ENCODE results near the gene CISH. TPM values are rescaled to one million over a fixed set of nuclear protein-coding genes. Genes with fewer than 3 reads are reported as not detected.

The CISH gene
- total RNA-seq, result 100 to 1,000 TPM; 192 to 193 TPM

- Mint-ChIP-seq H3K9me3 (no peaks in the 10 kb centered on the region), H3K36me3 (peaks cover 84% of the 10 kb centered on the region), H3K27ac (peak within 1 kb of the TSS; percentile 100), H3K27me3 (peaks cover 9% of the 10 kb centered on the region), H3K4me3 (peak within 1 kb of the TSS; percentile 92), H3K4me1 (peaks cover 57% of the 10 kb centered on the region)
- peak; percentile 99 for DNase-seq
These were observed at the start of gene CISH for GRCh38 chr3:50611464-50612233. Gene CISH, minus strand, starts transcription at chr3:50611774. Its CDS starts 124 bp downstream, at chr3:50611650.

GRCh38 chr3:50660386-50660785 lies 48.8 kb upstream of the CISH start:
- DNase-seq, result no peak
- Mint-ChIP-seq H3K9me3 (no peaks in the 10 kb centered on the region), H3K4me1 (peaks cover 12% of the 10 kb centered on the region), H3K27me3 (no peaks in the 10 kb centered on the region), H3K4me3 (no peak overlapping the region), H3K27ac (no peak overlapping the region), H3K36me3 (peaks cover 1% of the 10 kb centered on the region)

- no peak overlapping the region for H3K27ac Mint-ChIP-seq
- H3K36me3 Mint-ChIP-seq, result peaks cover 1% of the 10 kb centered on the region
- no peaks in the 10 kb centered on the region for H3K27me3 Mint-ChIP-seq
- H3K9me3 Mint-ChIP-seq, result no peaks in the 10 kb centered on the region
- peaks cover 22% of the 10 kb centered on the region for H3K4me1 Mint-ChIP-seq
- H3K4me3 Mint-ChIP-seq, result no peak overlapping the region
- no peak for DNase-seq
These were observed 47.3 kb upstream of the CISH start for GRCh38 chr3:50658831-50659230.

- Mint-ChIP-seq H3K4me1 (peaks cover 25% of the 10 kb centered on the region), H3K9me3 (no peaks in the 10 kb centered on the region), H3K4me3 (no peak overlapping the region), H3K27ac (no peak overlapping the region), H3K27me3 (no peaks in the 10 kb centered on the region), H3K36me3 (peaks cover 1% of the 10 kb centered on the region)
- DNase-seq, result no peak
These were observed 46.8 kb upstream of the CISH start for GRCh38 chr3:50658416-50658815.

GRCh38 chr3:50657816-50658215 lies 46.2 kb upstream of the CISH start:
- H3K4me1 Mint-ChIP-seq, result peaks cover 25% of the 10 kb centered on the region
- DNase-seq, result no peak
- H3K4me3 Mint-ChIP-seq, result no peak overlapping the region
- H3K27me3 Mint-ChIP-seq, result no peaks in the 10 kb centered on the region
- peaks cover 1% of the 10 kb centered on the region for H3K36me3 Mint-ChIP-seq
- H3K27ac Mint-ChIP-seq, result no peak overlapping the region
- H3K9me3 Mint-ChIP-seq, result no peaks in the 10 kb centered on the region

GRCh38 chr3:50657407-50657806 lies 45.8 kb upstream of the CISH start:
- no peak for DNase-seq
- Mint-ChIP-seq H3K4me1 (peaks cover 25% of the 10 kb centered on the region), H3K27ac (no peak overlapping the region), H3K4me3 (no peak overlapping the region), H3K36me3 (peaks cover 1% of the 10 kb centered on the region), H3K27me3 (no peaks in the 10 kb centered on the region), H3K9me3 (no peaks in the 10 kb centered on the region)

GRCh38 chr3:50656417-50657195 lies 45.0 kb upstream of the CISH start:
- no peak for DNase-seq
- Mint-ChIP-seq H3K27ac (peak overlapping the region; percentile 57), H3K4me3 (no peak overlapping the region), H3K9me3 (no peaks in the 10 kb centered on the region), H3K27me3 (no peaks in the 10 kb centered on the region), H3K36me3 (peaks cover 1% of the 10 kb centered on the region), H3K4me1 (peaks cover 25% of the 10 kb centered on the region)

- peak; percentile 33 for DNase-seq
- peak overlapping the region; percentile 78 for H3K27ac Mint-ChIP-seq
- H3K4me1 Mint-ChIP-seq, result peaks cover 25% of the 10 kb centered on the region
- no peaks in the 10 kb centered on the region for H3K9me3 Mint-ChIP-seq
- peaks cover 1% of the 10 kb centered on the region for H3K36me3 Mint-ChIP-seq
- no peaks in the 10 kb centered on the region for H3K27me3 Mint-ChIP-seq
- H3K4me3 Mint-ChIP-seq, result no peak overlapping the region
These were observed 43.6 kb upstream of the CISH start for GRCh38 chr3:50655009-50655830.

- H3K27ac Mint-ChIP-seq, result no peak overlapping the region
- H3K4me3 Mint-ChIP-seq, result no peak overlapping the region
- no peak for DNase-seq
- H3K27me3 Mint-ChIP-seq, result no peaks in the 10 kb centered on the region
- H3K4me1 Mint-ChIP-seq, result peaks cover 26% of the 10 kb centered on the region
- H3K9me3 Mint-ChIP-seq, result no peaks in the 10 kb centered on the region
- peaks cover 1% of the 10 kb centered on the region for H3K36me3 Mint-ChIP-seq
These were observed 42.5 kb upstream of the CISH start for GRCh38 chr3:50653937-50654595.

- peak overlapping the region; percentile 23 for H3K27ac Mint-ChIP-seq
- peaks cover 5% of the 10 kb centered on the region for H3K36me3 Mint-ChIP-seq
- H3K27me3 Mint-ChIP-seq, result no peaks in the 10 kb centered on the region
- no peak overlapping the region for H3K4me3 Mint-ChIP-seq
- peak; percentile 47 for DNase-seq
- H3K9me3 Mint-ChIP-seq, result no peaks in the 10 kb centered on the region
- peaks cover 29% of the 10 kb centered on the region for H3K4me1 Mint-ChIP-seq
These were observed 41.1 kb upstream of the CISH start for GRCh38 chr3:50652709-50653108.

GRCh38 chr3:50651920-50652529 lies 40.5 kb upstream of the CISH start:
- peaks cover 29% of the 10 kb centered on the region for H3K4me1 Mint-ChIP-seq
- H3K9me3 Mint-ChIP-seq, result no peaks in the 10 kb centered on the region
- no peak for DNase-seq
- peak overlapping the region; percentile 31 for H3K27ac Mint-ChIP-seq
- no peak overlapping the region for H3K4me3 Mint-ChIP-seq
- H3K27me3 Mint-ChIP-seq, result no peaks in the 10 kb centered on the region
- peaks cover 5% of the 10 kb centered on the region for H3K36me3 Mint-ChIP-seq

- Mint-ChIP-seq H3K36me3 (peaks cover 5% of the 10 kb centered on the region), H3K27me3 (no peaks in the 10 kb centered on the region), H3K27ac (peak overlapping the region; percentile 63), H3K4me1 (peaks cover 27% of the 10 kb centered on the region), H3K4me3 (no peak overlapping the region), H3K9me3 (no peaks in the 10 kb centered on the region)
- no peak for DNase-seq
These were observed 39.9 kb upstream of the CISH start for GRCh38 chr3:50651445-50651844.

GRCh38 chr3:50650018-50650417 lies 38.4 kb upstream of the CISH start:
- no peaks in the 10 kb centered on the region for H3K9me3 Mint-ChIP-seq
- H3K4me1 Mint-ChIP-seq, result peaks cover 19% of the 10 kb centered on the region
- DNase-seq, result no peak
- H3K27ac Mint-ChIP-seq, result peak overlapping the region; percentile 15
- no peak overlapping the region for H3K4me3 Mint-ChIP-seq
- peaks cover 6% of the 10 kb centered on the region for H3K36me3 Mint-ChIP-seq
- no peaks in the 10 kb centered on the region for H3K27me3 Mint-ChIP-seq

- H3K4me3 Mint-ChIP-seq, result no peak overlapping the region
- DNase-seq, result no peak
- no peak overlapping the region for H3K27ac Mint-ChIP-seq
- no peaks in the 10 kb centered on the region for H3K9me3 Mint-ChIP-seq
- H3K4me1 Mint-ChIP-seq, result peaks cover 14% of the 10 kb centered on the region
- peaks cover 6% of the 10 kb centered on the region for H3K36me3 Mint-ChIP-seq
- no peaks in the 10 kb centered on the region for H3K27me3 Mint-ChIP-seq
These were observed 37.9 kb upstream of the CISH start for GRCh38 chr3:50649451-50649931.

Data from activated naive CD8-positive, alpha-beta T cell treated with anti-CD3 and anti-CD28 coated beads for 36 hours (primary cell).